ENCODE measurements around the gene CHST15. TPM values are rescaled to one million over a fixed set of nuclear protein-coding genes. Genes with fewer than 3 reads are reported as not detected.

The CHST15 gene
- total and polyA plus RNA-seq, 2 of the 4 experiments (the other 2 are of a cell fraction): 0.14 to 0.18 TPM

DNA sequence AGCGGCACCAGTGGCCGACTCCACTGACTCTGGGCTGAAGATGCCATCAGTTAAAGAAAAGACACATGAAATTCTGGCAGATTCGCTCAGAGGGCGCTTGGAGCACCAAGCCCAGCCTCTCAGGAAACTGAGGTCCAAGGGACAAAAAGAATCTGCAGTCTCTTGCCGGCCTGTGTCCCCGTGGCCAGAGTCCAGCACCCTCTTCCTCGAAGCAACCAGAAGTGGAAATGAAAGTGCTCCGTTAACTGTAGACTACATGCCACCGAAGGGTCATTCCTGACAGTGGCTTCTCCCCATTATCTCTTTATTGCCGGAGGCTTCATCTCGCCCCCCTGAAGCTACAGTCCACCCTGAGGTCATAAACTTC lies 1.0 kb upstream of the CHST15 start:
- Histone ChIP-seq H3K36me3 (ENCODE audit: control insufficient read depth, insufficient read depth, low read length) (no peaks in the 10 kb centered on the region), H3K9me3 (ENCODE audit: control insufficient read depth, insufficient read depth, low read length) (peaks cover 5% of the 10 kb centered on the region; the same call in 1 of the 2 replicates), H3K4me1 (ENCODE audit: control insufficient read depth, insufficient read depth, low read length) (no peaks in the 10 kb centered on the region; the same call in 1 of the 2 replicates), H3K14ac (replicated peaks; ENCODE audit: low read depth, low read length) (no peak overlapping the region), H2BK120ac (ENCODE audit: low read depth, low read length) (no peak overlapping the region), H3K56ac (ENCODE audit: extremely low read depth, insufficient read depth, low read length) (no peak overlapping the region), H2AFZ (replicated peaks; ENCODE audit: low read length, poor library complexity) (no peak overlapping the region), H2BK5ac (ENCODE audit: low read depth, low read length, poor library complexity, severe bottlenecking) (no peak overlapping the region), H4K8ac (ENCODE audit: low read depth in 2 of 2, low read length in 2 of 2) (no peak overlapping the region), H2AK9ac (replicated peaks; ENCODE audit: low read depth, low read length, poor library complexity) (no peak overlapping the region), H4K91ac (ENCODE audit: insufficient read depth, low read depth, low read length) (no peak overlapping the region), H3K4me3 (ENCODE audit: insufficient read depth, low read depth, low read length) (no peak overlapping the region), H2BK20ac (ENCODE audit: low read depth, low read length) (no peak overlapping the region), H3K79me1 (ENCODE audit: low read depth in 1 of 2, low read length in 2 of 2) (no peaks in the 10 kb centered on the region), H3K27ac (ENCODE audit: insufficient read depth, low read length) (no peak overlapping the region), H2AK5ac (ENCODE audit: low read depth, low read length) (no peak overlapping the region), H3K27me3 (ENCODE audit: control insufficient read depth, insufficient read depth, low read length) (peaks cover 35% of the 10 kb centered on the region), H3K9ac (ENCODE audit: low read depth, low read length) (no peak overlapping the region), H2BK15ac (ENCODE audit: low read depth, low read length) (no peak overlapping the region), H3K9me1 (ENCODE audit: insufficient read depth, low read length) (no peaks in the 10 kb centered on the region), H3K4me2 (ENCODE audit: low read depth, low read length) (no peak overlapping the region; the same call in 1 of the 2 replicates), H3K4ac (ENCODE audit: low read depth, low read length) (no peak overlapping the region), H3K18ac (ENCODE audit: low read depth, low read length) (no peak overlapping the region), H4K20me1 (ENCODE audit: insufficient read depth, low read length) (no peaks in the 10 kb centered on the region), H3K23ac (ENCODE audit: low read depth, low read length) (no peak overlapping the region), H4K5ac (ENCODE audit: low read depth, low read length) (no peak overlapping the region)
- dilution Hi-C loops (cut with HindIII; ENCODE audit: low sequenced_read_pairs, unreplicated experiment): no loop called here
- in situ Hi-C loops (cut with MboI; ENCODE audit: low sequenced_read_pairs): no loop called here
- POLR2A ChIA-PET (ENCODE audit: unreplicated experiment): no interaction called here
- ATAC-seq (ENCODE audit: low read depth): no peak
- intact Hi-C loops (cut with micrococcal nuclease): no loop called here
- DNase-seq: no peak
- CTCF ChIA-PET: no interaction called here
- no peak for TF ChIP-seq SMC3 (IDR thresholded peaks at IDR 0.05; ENCODE audit: low read depth, low read length)
- no peak for TF ChIP-seq CEBPB (IDR thresholded peaks at IDR 0.05; ENCODE audit: low read depth, low read length)
- TF ChIP-seq FOS (IDR thresholded peaks at IDR 0.05; ENCODE audit: low read depth, low read length): no peak
- TF ChIP-seq, protein P1, sequence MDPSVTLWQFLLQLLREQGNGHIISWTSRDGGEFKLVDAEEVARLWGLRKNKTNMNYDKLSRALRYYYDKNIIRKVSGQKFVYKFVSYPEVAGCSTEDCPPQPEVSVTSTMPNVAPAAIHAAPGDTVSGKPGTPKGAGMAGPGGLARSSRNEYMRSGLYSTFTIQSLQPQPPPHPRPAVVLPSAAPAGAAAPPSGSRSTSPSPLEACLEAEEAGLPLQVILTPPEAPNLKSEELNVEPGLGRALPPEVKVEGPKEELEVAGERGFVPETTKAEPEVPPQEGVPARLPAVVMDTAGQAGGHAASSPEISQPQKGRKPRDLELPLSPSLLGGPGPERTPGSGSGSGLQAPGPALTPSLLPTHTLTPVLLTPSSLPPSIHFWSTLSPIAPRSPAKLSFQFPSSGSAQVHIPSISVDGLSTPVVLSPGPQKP (IDR thresholded peaks at IDR 0.05; ENCODE audit: borderline replicate concordance, low read depth, low read length): no peak
- no peak for TF ChIP-seq MAZ (IDR thresholded peaks at IDR 0.05; ENCODE audit: borderline replicate concordance, low read depth, low read length)
- TF ChIP-seq RAD21 (IDR thresholded peaks at IDR 0.05; ENCODE audit: low read length): no peak
- no peak for TF ChIP-seq RFX5 (IDR thresholded peaks at IDR 0.05; ENCODE audit: low read depth, low read length)
- TF ChIP-seq, protein P2, sequence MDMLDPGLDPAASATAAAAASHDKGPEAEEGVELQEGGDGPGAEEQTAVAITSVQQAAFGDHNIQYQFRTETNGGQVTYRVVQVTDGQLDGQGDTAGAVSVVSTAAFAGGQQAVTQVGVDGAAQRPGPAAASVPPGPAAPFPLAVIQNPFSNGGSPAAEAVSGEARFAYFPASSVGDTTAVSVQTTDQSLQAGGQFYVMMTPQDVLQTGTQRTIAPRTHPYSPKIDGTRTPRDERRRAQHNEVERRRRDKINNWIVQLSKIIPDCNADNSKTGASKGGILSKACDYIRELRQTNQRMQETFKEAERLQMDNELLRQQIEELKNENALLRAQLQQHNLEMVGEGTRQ (IDR thresholded peaks at IDR 0.05; ENCODE audit: low read depth, low read length): no peak
- no peak for TF ChIP-seq MXI1 (IDR thresholded peaks at IDR 0.05; ENCODE audit: borderline replicate concordance, low read depth, low read length)
- TF ChIP-seq, protein P3, sequence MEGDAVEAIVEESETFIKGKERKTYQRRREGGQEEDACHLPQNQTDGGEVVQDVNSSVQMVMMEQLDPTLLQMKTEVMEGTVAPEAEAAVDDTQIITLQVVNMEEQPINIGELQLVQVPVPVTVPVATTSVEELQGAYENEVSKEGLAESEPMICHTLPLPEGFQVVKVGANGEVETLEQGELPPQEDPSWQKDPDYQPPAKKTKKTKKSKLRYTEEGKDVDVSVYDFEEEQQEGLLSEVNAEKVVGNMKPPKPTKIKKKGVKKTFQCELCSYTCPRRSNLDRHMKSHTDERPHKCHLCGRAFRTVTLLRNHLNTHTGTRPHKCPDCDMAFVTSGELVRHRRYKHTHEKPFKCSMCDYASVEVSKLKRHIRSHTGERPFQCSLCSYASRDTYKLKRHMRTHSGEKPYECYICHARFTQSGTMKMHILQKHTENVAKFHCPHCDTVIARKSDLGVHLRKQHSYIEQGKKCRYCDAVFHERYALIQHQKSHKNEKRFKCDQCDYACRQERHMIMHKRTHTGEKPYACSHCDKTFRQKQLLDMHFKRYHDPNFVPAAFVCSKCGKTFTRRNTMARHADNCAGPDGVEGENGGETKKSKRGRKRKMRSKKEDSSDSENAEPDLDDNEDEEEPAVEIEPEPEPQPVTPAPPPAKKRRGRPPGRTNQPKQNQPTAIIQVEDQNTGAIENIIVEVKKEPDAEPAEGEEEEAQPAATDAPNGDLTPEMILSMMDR (conservative IDR thresholded peaks at IDR 0.05; ENCODE audit: low read depth, low read length): no peak
- TF ChIP-seq RCOR1 (IDR thresholded peaks at IDR 0.05; ENCODE audit: insufficient replicate concordance, low read length): no peak
- no peak for TF ChIP-seq NFE2L2 (IDR thresholded peaks at IDR 0.05; ENCODE audit: low read depth, low read length)
- no peak for TF ChIP-seq BHLHE40 (IDR thresholded peaks at IDR 0.05; ENCODE audit: low read depth, low read length)
- no peak for TF ChIP-seq POLR2A (IDR thresholded peaks at IDR 0.05; ENCODE audit: low read depth, low read length)
- WGBS, 2 experiments (ENCODE audit: extremely low coverage in 2 of 2, insufficient read length in 1 of 2): 28% methylated on average over 7 of the region's 11 CpGs; no CpG with 5 or more reads in 1 of the 2 experiments
- no TSS peak for BruUV-seq (replicated peaks)

Data from IMR-90 (cell line).